Measurements from ENCODE around the gene DOHH.

Gene DOHH

DNA sequence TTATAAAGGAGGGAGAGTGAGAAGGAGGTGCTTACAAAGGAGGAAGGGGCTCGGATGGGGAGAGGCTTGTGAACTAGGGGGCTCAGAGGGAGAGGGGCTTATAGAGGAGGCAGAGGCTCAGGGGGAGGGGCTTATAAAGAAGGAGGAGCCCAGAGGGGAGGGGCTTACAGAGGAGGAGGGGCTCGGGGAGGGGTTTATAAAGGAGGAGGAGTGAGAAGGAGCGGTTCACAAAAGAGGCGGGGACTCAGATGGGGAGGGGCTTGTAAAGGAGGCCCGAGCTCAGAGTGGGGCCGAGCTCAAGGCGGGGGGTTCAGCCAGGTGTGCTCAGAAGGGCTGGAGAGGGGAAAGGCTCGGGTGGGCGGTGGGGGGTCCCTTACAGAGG, 20.6 kb downstream of the DOHH start:
- DNase-seq (ENCODE audit: low spot score) (no peak), FAIRE-seq (no peak)

DNA sequence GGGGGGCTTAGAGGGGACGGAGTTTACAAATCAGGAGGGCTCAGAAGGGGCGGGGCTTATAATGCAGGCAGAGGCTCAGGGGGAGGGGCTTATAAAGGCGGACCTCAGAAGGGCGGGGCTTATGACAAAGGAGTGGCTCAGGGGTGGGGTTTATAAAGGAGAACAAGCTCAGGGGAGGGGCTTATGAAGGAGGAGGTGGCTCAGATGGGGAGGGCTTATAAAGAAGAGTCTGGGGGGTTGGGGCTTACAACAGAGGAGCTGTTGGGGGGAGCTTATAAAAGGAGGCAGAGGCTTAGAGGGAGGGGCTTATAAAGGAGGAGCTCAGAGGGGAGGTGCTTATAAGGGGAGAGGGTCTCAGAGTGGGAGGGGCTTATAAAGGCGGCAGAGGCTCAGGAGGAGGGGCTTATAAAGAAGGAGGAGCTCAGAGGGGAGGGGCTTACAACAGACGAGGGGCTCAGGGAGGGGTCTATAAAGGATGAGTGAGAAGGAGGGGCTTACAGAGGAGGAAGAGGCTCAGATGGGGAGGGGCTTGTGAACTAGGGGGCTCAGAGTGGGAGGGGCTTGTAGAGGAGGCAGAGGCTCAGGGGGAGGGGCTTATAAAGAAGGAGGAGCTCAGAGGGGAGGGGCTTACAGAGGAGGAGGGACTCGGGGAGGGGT, 21.2 kb downstream of the DOHH start:
- DNase-seq (ENCODE audit: low spot score) (no peak), FAIRE-seq (no peak)

DNA sequence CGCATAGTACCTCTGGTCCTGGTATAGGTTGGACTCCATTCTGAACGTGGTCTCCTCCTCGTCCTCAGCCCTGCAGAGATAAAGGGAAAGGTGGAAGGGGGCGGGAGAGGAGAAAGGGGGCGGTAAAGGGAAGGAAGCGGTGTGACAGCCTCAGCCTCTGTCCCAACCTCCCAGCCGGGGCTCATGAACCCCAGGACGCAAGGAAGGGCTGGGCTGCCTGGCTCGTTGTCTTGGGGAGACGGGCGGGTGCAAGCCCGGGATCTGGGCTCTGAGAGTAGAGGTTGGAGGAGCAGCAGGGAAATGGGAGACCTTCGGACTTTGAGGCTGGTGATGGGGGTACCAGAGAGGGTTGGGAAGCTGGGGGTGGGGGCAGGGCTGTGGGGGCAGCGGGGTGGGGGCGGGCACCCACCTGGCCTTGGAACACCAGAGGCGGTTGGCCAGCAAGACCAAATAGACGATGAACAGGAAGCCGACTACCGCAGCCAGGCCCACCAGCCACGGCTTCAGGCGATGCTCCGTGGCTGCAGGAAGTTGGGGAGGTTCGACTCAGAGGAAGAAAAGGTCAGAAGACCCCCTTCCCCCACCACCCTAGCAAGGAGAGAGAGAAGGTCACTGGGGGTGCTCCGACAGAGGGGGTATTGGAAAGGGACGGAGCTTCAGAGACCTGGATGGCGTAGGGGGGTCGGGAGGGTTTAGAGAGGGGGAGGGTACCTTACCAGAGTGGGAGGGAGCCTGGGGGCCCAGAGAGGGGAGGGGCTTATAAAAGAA, 21.9 kb downstream of the DOHH start:
- FAIRE-seq: no peak
- no peak for DNase-seq (ENCODE audit: low spot score)

DNA sequence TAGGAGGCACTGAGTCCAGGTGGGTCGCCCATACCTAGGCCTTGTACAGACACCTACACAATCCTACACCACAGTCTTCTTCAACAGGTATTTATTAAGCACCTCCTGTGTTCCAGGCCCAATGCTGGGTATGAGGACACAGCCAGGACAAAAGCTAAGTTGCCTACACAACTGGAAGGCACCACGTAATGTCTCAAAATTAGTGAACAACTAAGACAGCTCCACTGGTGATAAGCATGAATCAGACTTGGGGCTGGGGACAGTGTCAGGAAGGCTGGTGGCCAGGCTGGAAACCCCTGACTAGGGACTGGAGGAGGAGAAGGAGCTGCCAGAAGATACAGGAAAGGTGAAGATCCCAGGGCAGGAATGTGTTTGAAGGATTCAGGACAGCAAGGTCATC, 22.5 kb downstream of the DOHH start:
- DNase-seq (ENCODE audit: low spot score): no peak
- no peak for FAIRE-seq

DNA sequence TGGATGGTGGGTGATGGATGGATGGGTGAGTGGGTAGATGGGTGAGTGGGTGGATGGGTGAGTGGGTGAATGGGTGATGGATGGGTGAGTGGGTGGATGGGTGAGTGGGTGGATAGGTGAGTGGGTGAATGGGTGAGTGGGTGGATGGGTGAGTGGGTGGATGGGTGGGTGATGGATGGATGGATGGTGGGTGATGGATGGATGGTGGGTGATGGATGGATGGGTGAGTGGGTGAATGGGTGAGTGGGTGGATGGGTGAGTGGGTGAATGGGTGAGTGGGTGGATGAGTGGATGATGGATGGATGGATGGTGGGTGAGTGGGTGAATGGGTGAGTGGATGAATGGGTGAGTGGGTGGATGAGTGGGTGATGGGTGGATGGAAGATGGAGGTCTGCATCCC, 23.0 kb downstream of the DOHH start:
- FAIRE-seq (peak; percentile 56), DNase-seq (ENCODE audit: low spot score) (no peak)

DNA sequence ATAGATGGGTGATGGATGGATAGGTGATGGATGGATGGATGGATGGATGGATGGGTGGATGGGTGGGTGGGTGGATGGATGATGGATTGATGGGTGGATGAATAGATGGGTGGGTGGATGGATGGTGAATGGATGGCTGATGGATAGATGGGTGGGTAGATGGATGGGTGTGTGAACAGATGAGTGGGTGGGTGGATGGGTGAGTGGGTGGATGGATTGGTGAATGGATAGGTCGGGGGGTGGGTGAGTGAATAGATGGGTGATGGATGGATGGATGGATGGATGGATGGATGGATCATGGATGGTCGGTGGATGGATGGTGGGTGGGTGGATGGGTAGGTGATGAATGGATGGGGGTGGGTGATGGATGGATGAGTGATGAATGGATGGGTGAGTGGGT, 23.6 kb downstream of the DOHH start:
- DNase-seq (ENCODE audit: low spot score) (no peak), FAIRE-seq (peak; percentile 40)

DNA sequence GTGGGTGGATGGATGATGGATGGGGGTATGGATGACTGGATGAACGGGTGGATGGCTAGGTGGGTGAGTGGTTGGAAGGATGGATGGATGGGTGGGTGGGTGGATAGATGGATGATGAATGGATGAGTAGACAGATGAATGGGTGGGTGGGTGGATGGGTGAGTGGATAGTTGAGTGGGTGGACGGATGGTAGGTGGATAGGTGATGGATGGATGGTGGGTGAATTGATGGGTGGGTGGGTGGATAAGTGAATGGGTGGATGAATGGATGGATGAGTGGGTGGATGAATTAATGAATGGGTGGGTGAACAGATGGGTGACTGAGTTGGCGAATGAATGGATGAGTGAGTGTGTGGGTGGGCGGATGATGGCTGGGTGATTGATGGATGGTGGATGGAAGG, 25.0 kb downstream of the DOHH start:
- FAIRE-seq (no peak), DNase-seq (ENCODE audit: low spot score) (no peak)

DNA sequence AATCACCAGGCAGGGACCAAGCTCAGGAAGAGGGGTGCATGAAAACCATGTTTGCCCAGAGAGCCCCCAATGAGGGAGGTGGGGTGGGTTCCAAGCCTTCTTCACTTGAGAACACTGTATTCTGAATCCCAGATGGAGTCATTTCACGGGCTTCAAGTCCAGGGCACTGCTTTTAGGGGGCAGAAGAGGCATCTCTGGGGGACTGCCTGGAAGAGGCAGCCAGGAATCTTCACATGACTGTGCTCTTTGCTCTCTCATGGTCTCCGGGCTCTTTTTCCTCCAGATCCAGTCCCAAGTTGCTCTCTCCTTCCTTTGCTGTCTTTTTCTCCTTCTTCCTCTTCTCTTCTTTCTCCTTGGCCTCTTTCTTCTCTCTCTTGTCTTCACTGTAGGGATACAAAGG, 25.9 kb downstream of the DOHH start:
- DNase-seq (ENCODE audit: low spot score) (no peak), FAIRE-seq (no peak)

DNA sequence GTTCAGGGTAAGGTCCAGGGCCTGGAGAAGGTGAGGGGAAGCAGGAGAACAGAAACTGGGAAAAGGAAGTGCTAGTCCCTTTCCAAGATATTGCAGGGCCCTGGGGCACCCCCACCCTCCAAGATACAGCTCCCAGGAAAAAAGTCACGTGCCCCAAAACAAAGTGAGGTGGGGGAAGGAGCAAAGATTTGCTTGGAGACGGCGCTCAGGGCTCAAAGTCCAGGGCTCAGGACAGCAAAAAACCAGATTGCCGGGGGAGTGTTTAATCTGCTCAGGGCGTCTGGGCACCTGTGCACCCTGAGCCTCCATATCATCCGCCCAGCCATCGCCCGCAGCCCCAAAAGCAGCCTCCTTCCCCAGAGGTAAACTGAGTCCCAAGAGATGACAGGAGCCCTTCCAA, 26.5 kb downstream of the DOHH start:
- DNase-seq (ENCODE audit: low spot score) (no peak), FAIRE-seq (no peak)

DNA sequence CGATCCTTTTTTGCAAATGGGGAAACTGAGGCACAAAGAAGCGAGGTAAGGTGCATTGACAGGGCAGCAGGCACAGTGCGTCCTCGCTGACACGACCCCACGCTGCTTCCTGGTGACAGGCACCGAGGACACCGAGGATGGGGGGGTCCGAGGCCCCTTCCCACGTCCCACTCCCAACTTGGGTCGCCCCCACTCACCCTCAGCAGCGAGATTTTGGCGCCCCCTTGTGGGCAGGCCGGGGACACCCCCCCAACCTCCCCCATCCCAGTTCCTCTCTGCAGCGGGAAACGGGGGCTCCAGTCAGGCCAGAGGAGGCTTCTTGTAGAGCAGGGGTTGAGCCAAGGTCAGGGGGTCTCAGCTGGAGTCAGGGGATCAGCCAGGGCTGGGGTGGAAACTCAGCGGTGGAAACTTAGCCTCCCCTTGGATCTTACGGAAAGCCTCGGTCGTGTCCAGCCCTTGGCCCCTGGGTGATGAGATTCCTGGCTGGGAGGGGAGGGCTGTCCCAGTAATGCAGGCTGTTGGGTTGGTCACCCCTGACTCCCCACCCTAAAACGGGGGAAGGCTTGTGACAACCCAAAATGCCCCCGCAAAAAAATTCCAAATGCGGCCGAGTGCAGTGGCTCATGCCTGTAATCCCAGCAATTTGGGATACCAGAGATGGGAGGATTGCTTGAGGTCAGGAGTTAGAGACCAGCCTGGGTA, 28.4 kb downstream of the DOHH start:
- FAIRE-seq: no peak
- DNase-seq (ENCODE audit: low spot score): peak; percentile 40

DNA sequence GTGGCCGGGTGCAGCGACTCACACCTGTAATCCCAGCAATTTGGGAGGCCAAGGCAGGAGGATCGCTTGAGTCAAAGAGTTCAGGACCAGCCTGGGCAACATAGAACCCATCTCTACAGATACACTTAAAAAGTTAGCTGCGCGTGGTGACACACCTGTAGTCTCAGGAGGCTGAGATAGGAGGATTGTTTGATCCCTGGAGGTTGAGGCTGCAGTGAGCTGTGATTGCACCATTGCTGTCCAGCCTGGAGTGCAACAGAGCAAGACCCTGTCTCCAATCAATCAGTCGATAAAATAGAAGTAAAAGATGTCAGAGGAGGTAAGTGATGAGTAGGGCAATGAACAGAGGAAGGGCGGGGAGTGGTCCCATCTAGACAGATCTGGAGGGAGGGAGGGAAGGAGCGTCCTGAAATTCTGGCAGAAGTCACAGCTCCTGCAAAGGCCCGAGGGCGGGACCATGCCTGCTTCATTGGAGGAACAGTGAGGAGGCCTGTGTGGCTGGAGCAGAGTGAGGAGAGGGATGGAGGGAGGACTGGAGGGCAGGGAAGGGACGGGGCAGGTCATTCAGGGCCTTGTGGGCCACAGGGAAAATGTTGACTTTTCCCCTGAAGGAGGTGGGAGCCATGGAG, 29.9 kb downstream of the DOHH start:
- no peak for FAIRE-seq

DNA sequence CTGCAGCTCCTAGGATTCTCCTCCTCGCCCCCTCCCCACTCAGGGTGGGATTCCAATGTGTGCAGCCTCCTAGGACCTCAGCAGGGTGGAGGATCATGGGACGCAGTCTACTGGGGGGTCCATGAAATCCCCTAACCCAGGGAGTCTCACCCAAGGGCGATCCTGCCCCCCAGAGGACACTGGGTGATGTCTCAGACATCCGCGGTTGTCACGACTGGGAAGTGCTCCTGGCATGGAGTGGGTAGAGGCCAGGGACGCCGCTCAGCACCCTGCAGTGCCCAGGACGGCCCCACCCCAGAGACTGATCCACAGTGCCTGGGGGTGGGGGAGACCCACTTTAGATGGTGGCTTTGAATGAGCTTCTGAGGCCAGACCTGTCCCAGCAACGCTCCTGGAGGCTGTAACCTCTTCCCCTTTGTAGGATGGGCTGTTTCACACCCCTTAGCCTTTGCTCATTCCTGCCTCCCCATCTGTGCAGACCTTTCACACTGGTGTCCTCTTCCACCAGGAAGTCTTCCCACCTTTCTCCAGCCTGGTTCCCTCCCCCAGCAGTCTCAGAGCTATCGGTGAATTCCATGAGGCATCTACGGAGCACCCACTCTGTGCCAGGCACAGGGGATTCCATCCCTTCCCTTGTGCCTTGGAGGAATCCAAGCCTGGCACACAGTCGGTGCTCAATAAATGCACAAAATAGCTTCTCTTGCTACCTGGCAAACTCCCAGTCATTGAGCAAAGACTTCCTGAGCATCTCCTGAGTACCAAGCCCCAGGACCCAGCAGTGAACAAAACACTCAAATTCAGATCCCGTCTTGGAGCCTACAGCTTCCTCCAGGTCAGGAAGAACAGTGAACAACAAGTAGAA, 30.6 kb downstream of the DOHH start:
- FAIRE-seq (no peak), DNase-seq (ENCODE audit: low spot score) (no peak)

More for the DNA sequence above, 29.9 kb downstream of the DOHH start:
- no peak for DNase-seq (ENCODE audit: low spot score)

DNA sequence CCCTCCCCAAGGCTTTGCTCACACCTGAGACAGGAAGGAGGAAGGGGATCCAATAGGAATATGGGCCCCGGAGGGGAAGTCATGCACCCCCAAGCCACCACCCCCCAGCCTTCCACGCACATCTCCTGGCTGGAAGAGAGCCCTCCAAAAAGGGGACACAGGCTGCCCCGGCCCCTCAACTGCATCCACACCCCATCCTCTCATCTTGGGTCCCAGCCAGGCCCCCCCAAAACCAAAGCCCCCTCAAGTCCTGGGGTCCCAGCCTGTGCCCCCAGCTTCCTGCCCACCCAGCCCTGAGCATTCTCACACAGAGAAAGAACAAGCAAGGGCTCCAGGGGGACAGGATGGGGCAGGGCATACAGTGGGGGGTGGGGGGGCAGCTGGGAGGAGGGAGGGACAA, 32.3 kb downstream of the DOHH start:
- no peak for DNase-seq (ENCODE audit: low spot score)
- no peak for FAIRE-seq

DNA sequence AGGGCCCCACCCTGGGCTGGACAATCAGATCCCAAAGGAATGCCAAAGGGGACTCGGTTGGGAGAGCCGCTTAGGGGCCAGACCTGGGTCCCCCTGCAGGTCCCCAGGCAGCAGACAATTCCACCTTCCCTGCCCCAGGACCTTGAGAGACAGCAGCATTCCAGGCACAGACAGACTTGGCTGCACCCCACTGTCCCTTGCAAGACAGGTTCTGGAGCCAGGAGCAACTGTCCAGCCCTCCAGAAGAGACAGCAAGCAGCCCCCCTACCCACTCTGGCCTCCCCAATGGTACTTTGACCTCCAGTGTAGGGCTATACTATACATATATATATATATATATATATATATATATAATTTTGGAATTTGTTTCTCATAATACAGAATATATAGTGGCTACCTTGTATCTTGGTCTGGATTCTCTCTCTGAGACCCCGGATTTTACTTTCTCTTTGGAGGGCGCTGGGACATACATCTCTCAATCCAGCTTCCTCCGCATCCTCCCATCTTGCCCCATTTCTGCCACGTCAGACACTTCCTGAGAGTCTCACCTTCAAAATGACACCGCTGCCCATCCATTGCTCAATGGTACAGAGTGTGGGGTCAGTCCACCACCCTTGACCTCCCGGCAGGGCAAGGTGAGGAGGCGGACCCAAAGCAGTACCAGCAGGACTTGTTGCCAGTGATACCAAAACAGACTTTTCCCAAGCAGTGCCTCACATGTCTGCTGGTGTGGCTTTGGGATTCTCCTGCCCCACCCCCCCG, 32.9 kb downstream of the DOHH start:
- no peak for DNase-seq (ENCODE audit: low spot score)
- no peak for FAIRE-seq

DNA sequence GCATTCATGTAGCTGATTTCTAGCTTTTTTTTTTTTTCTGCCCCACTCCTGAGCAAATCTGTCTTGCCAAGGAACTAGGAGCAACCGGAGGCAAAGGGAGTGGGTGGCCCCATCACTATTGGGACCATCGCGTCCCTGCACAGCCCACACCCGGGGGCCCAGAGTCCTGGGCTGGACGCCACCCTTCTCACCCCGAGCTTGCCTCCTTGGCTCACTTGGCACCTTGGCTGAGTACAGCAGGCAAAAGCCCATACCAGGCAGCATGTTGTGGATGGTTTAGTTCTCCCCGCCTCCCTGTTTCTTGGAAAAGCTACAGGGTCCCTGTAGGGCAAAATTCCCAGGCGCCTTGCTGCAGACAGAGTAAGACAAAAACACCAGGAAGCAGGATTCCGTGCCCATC, 33.8 kb downstream of the DOHH start:
- FAIRE-seq (no peak), DNase-seq (ENCODE audit: low spot score) (no peak)

DNA sequence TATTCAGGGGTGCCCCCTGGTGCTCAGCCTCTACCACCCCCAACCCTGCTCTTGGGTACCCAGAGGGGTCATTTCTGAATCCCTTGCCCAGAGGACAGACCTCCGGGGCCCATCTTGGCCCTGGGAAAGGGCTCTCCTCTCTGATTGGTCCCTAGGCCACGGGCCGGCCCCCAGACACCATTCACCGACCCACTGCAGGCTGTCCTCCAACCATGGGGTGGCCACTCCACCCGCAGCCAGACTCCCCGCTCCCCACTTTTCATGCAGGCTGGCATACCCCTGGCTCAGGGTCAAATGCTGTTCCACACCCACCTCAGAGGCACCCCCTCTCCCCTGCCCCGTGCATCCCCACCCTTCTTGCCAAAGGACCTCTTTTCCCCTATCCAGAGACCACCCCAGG, 34.9 kb downstream of the DOHH start:
- no peak for DNase-seq (ENCODE audit: low spot score)
- FAIRE-seq: no peak

DNA sequence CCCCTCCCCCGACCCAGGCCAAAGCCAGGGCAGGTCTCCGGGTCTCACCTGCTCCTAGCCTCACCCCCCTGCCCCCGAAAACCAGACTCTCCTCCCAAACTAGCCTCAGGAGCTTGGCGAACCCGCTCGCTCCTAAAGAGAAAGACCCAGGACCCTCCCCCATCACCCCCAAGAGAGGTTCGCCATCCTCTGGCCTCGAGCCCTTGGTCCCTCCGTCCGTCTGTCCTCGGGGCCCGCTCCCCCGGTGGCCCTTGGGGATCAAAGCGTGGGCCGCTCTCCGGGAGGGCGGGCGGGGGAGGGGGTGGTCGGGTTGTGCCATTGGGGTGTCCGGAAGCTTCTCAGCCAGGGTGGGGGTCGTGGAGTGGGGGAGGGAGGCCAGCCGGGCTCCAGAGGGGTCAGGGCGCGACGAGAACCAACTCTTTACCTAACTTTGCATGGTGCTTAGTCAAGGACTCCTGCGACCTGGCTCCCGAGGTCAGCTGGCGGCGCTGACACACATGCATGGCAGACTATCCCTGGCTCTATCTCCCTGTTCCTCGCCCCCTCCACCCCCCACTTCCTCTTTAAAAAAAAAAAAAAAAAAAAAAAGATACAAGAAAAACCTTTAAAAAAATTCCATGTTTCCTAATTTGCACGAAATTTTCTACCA, 35.8 kb downstream of the DOHH start:
- FAIRE-seq (no peak), DNase-seq (ENCODE audit: low spot score) (no peak)

DNA sequence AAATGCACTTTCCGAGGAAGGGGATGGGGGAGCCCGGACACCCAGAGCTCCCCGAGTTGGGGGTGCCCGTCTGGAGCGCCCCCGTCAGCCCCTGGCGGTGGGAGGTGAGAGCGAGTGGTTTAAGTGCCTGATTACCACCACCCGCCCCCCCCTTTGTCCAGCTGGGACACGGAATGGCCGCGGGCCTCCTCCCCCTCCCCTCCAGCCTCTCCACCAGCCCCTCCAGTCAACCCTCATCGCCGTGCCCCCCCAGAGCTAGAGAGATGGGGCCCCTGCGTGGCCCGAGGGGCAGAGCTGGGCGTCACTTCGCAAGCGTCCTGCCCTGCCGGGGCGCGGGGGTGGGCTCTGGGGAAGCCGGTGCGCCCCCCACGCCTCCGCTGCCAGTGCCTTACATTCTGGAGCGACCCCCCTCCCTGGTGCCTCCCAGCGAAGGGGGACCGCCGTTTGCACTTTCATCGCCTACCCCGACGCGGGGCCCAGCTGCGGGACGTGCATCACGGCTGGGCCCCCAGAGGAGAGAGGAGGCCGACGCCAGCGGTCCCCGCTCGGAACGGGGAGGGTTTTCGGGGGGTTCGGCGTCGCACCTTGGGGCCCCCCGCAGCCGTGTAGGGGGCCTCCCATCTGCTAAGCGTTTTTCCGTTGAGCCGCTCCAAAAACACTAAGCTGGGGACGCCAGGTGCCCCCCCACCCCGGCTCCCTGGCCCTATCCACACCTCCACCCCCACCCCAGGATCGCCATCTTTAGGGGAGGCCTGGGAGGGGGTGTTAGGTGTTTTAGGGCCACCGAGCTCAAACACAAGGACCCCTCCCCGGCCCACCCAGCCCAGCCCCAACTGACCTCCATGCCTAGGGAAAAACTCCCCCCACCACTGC, 36.5 kb downstream of the DOHH start:
- FAIRE-seq (no peak), DNase-seq (ENCODE audit: low spot score) (no peak)

All from urothelium cell line (cell line).